NB4 (cell line): ENCODE data around the gene RAB24.

Experiments used
- DNase-seq: peaks from one replicate; pipeline ENCODE4 v3.0.0; 2010; ENCODE audit warnings: low read depth
- H3K4me3 ChIP-seq: one replicate; pipeline ENCODE4 v1.5.1; 2011; ENCODE audit warnings: mild to moderate bottlenecking, low read depth, low read length, moderate library complexity
- MAX ChIP-seq: IDR thresholded peaks from 2 replicates; pipeline ENCODE4 v1.6.1; 2011; ENCODE audit warnings: low read depth, low read length
- MYC ChIP-seq: IDR thresholded peaks from 2 replicates; pipeline ENCODE4 v1.6.1; 2011; ENCODE audit warnings: low read depth, low read length
- POLR2A ChIP-seq: IDR thresholded peaks from 2 replicates; pipeline ENCODE4 v1.6.1; 2011; ENCODE audit warnings: mild to moderate bottlenecking; ENCODE audit not compliant: insufficient read length; ENCODE audit errors: extremely low read depth
- TF ChIP-seq, protein P1 (sequence below): IDR thresholded peaks from one replicate; pipeline ENCODE4 v1.5.1; 2012; ENCODE audit warnings: low read depth, low read length

Gene RAB24

DNA sequence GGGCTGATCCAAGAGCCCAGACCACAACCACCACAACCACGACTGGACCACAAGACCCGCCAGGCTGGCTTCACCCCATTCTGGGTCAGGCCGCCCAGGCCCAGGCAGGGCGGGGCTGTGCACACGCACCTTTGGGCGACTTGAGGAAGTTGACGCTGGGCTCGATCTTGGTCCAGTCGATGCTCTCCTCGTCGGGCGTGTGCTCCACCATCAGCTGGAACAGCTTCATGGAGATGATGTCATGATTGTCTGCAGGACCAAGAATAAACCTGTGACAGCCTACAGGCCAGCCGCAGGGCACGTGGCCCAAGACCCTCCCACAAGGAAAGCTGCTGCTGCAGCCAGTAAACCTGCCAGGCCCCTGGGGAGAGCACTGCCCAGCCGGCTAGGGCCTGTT, 30.6 kb upstream of the RAB24 start:
- no peak overlapping the region for H3K4me3 ChIP-seq
- no peak for DNase-seq
- TF ChIP-seq MAX = no peak
- TF ChIP-seq MYC = no peak
- no peak for TF ChIP-seq POLR2A
- TF ChIP-seq, protein P1, sequence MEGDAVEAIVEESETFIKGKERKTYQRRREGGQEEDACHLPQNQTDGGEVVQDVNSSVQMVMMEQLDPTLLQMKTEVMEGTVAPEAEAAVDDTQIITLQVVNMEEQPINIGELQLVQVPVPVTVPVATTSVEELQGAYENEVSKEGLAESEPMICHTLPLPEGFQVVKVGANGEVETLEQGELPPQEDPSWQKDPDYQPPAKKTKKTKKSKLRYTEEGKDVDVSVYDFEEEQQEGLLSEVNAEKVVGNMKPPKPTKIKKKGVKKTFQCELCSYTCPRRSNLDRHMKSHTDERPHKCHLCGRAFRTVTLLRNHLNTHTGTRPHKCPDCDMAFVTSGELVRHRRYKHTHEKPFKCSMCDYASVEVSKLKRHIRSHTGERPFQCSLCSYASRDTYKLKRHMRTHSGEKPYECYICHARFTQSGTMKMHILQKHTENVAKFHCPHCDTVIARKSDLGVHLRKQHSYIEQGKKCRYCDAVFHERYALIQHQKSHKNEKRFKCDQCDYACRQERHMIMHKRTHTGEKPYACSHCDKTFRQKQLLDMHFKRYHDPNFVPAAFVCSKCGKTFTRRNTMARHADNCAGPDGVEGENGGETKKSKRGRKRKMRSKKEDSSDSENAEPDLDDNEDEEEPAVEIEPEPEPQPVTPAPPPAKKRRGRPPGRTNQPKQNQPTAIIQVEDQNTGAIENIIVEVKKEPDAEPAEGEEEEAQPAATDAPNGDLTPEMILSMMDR = no peak

GRCh38 chr5:177333420-177334154, 30.1 kb upstream of the RAB24 start:
- TF ChIP-seq MAX = no peak
- no peak overlapping the region for H3K4me3 ChIP-seq
- DNase-seq = no peak

DNA sequence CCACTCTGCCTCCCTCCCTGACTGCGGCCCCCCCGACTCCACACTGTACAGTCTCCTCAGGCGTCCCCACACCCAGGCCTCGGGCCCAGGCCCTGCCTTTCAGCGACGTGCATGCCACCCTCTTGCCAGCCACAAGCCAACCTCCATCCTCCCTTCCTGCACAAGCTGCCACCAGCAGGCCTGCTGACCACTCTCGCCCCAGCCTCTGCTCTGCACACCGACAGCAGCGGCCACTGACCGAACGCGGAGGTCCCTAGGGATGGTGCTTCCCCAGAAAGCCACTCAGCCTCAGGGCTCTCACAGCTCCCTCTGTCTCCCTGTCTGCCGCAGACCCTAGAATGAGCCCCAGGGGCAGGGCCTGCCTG, 29.4 kb upstream of the RAB24 start:
- H3K4me3 ChIP-seq = no peak overlapping the region
- TF ChIP-seq MYC = no peak
- TF ChIP-seq MAX = no peak
- no peak for TF ChIP-seq POLR2A
- TF ChIP-seq, protein P1 = no peak

DNA sequence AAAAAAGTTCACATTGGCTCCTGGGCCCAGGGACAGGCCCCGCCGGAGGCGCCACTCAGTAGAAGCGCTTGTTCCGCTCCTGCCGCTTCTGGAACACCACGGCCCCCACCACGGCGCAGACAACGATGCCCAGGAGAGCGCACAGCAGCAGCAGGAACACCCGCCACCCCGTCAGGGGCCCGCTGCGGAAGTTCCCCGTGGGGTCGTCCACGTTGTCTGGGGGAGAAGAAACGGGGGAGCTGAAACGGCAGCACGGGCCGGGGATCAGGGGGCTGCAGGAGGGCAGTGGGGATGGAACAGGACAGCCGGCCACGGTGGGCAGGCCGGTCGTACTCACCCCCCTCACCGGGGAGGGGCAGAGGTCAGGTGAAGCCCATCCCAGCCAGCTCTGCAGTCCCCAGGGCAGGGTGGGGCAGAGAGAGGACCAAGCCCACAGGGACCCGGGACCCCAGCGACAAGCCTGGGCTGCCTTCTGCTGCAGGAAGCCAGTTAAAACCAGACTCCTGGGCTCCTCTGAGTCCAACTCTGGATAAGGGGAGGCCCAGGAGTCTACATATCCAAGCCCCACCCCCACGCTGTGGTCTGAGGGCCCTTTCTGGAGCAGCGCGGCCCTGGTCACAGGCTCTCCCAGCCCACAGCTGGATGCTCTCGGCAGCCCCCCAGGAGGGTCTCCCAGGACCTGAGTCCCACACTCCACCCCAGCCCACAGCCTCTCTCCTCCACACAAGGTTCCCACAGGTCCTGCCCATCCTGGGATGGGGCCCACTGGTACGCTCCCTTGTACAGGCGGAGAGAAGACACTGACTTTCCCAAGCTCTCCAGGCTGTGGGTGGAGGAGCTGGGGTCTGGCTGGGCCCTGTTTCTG, 28.7 kb upstream of the RAB24 start:
- no peak for TF ChIP-seq POLR2A
- TF ChIP-seq, protein P1 = no peak
- TF ChIP-seq MAX = no peak
- no peak for TF ChIP-seq MYC
- no peak for DNase-seq
- H3K4me3 ChIP-seq = no peak overlapping the region

More for the DNA sequence above, 29.4 kb upstream of the RAB24 start:
- DNase-seq = no peak

- DNase-seq = no peak
- H3K4me3 ChIP-seq = no peak overlapping the region
- TF ChIP-seq MAX = no peak
- TF ChIP-seq POLR2A = no peak
- TF ChIP-seq MYC = no peak
- TF ChIP-seq, protein P1 = no peak
Observed at GRCh38 chr5:177330991-177331842, 27.7 kb upstream of the RAB24 start.
